Stimulated activated naive B cell treated with anti-CD40 and anti-IgM and Interleukin-4, amounts not matched to agents 10 μg/mL and 1 μg/mL and 100 μg/mL, for 72 hours (primary cell): ENCODE results near the gene ACSS2.

Experiments used
- ATAC-seq, 2 donors: fragments of 150-1000 bp; cut with Tn5 transposase; replicated peaks; 2 replicates each; pipeline ENCODE4 v1.10.0; 2021; ENCODE audit warnings: moderate library complexity in 1 of 2
- DNase-seq: peaks from one replicate; pipeline ENCODE4 v3.0.0; 2021
- H3K27ac Mint-ChIP-seq: one replicate; pipeline ENCODE4 v1.8.0; 2022; ENCODE audit warnings: mild to moderate bottlenecking, mixed read lengths
- H3K27me3 Mint-ChIP-seq, 2 donors: one replicate each; pipeline ENCODE4 v1.8.0; 2022; ENCODE audit warnings: mixed read lengths in 2 of 2
- H3K36me3 Mint-ChIP-seq, 2 donors: one replicate each; pipeline ENCODE4 v1.8.0; 2022; ENCODE audit warnings: mixed read lengths in 2 of 2, mild to moderate bottlenecking in 1 of 2
- H3K4me1 Mint-ChIP-seq, 2 donors: one replicate each; pipeline ENCODE4 v1.8.0; 2022; ENCODE audit warnings: mixed read lengths in 2 of 2, mild to moderate bottlenecking in 1 of 2
- H3K4me3 Mint-ChIP-seq, 2 donors: one replicate each; pipeline ENCODE4 v1.8.0; 2022; ENCODE audit warnings: mild to moderate bottlenecking in 2 of 2, mixed read lengths in 2 of 2, moderate library complexity in 1 of 2
- H3K9me3 Mint-ChIP-seq, 2 donors: one replicate each; pipeline ENCODE4 v1.8.0; 2022; ENCODE audit warnings: mixed read lengths in 2 of 2, mild to moderate bottlenecking in 1 of 2

Gene ACSS2

GRCh38 chr20:34941226-34941625 lies 64.8 kb downstream of the ACSS2 start:
- ATAC-seq = no peak
- Mint-ChIP-seq H3K4me3 (no peak overlapping the region), H3K36me3 (peaks cover 34 to 53% of the 10 kb centered on the region in 2 donors)

DNA sequence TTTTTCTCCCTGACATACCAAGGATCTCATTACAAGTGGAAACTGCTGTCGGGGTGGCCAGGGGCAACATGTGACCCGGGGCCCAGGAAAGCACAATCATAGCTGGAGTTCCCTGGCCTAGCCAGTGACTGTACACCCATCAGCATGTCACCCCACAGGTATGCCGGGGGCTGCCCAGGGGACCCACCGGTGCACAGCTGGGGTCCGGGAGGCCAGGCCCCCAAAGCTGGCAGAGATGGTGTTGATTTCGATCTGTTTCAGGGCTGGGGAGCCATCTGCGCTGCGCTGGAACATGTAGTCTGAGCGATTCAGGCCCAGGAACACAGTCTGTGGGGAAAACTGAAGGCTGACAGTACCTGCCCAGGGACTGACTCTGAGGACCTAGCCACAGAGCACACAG lies 65.9 kb downstream of the ACSS2 start:
- H3K4me3 Mint-ChIP-seq = no peak overlapping the region
- no peak for ATAC-seq
- H3K27me3 Mint-ChIP-seq = no peaks in the 10 kb centered on the region
- no peak overlapping the region for H3K27ac Mint-ChIP-seq
- peaks cover 3 to 8% of the 10 kb centered on the region in 2 donors for H3K4me1 Mint-ChIP-seq
- H3K36me3 Mint-ChIP-seq = peaks cover 33 to 52% of the 10 kb centered on the region in 2 donors
- DNase-seq = no peak
- H3K9me3 Mint-ChIP-seq = no peaks in the 10 kb centered on the region

More at GRCh38 chr20:34941226-34941625, 64.8 kb downstream of the ACSS2 start:
- Mint-ChIP-seq H3K9me3 (no peaks in the 10 kb centered on the region), H3K27me3 (no peaks in the 10 kb centered on the region), H3K27ac (no peak overlapping the region), H3K4me1 (peaks cover 3 to 8% of the 10 kb centered on the region in 2 donors)
- no peak for DNase-seq

DNA sequence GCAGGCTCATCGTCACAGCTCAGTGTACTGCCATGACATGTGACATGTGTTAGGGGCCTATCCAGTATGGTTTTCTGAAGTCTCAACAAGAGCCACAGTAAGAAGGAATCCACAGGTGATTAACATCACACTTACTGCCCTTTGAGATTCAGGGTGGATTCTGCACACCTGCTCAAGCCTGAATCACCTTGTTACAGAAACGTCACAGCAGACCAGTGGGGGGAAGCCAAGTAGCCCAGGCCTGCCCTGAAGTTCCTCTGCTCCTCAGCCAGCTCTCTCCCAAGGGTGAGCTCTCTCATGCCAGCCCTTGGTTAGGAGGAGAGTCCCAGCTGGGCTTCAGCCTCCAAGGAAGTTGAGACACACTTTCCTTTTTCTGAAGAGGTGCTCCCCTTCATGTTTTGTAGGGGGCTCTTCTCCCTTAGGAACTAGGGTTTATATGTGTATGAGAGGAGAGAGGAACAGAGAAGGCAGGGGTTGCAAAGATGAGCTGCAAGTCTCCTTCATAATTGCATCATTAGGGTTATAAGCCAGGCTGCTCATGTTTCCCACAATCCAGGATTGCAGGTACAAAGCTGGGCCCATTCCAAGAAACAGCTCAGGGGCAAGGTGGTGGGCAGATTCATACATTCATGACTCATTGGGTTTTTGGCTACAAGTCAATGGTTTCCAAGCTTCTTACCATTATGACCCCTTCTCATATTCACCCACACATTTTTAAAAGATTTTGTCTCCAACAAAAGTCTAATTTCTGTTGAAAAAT lies 67.6 kb downstream of the ACSS2 start:
- ATAC-seq = no peak
- Mint-ChIP-seq H3K9me3 (no peaks in the 10 kb centered on the region), H3K36me3 (peaks cover 28 to 42% of the 10 kb centered on the region in 2 donors), H3K27me3 (no peaks in the 10 kb centered on the region), H3K4me1 (no peaks in the 10 kb centered on the region), H3K27ac (no peak overlapping the region), H3K4me3 (no peak overlapping the region)
- DNase-seq = no peak

GRCh38 chr20:34945315-34946077 lies 69.1 kb downstream of the ACSS2 start:
- H3K4me1 Mint-ChIP-seq = no peaks in the 10 kb centered on the region
- no peak overlapping the region for H3K4me3 Mint-ChIP-seq
- ATAC-seq = no peak
- no peaks in the 10 kb centered on the region for H3K9me3 Mint-ChIP-seq
- no peak overlapping the region for H3K27ac Mint-ChIP-seq
- H3K27me3 Mint-ChIP-seq = no peaks in the 10 kb centered on the region
- peaks cover 37 to 51% of the 10 kb centered on the region in 2 donors for H3K36me3 Mint-ChIP-seq
- no peak for DNase-seq

GRCh38 chr20:34946661-34947060 lies 70.2 kb downstream of the ACSS2 start:
- DNase-seq (no peak), ATAC-seq (no peak)
- Mint-ChIP-seq H3K36me3 (peaks cover 33 to 43% of the 10 kb centered on the region in 2 donors), H3K9me3 (no peaks in the 10 kb centered on the region), H3K4me3 (no peak overlapping the region), H3K27me3 (no peaks in the 10 kb centered on the region), H3K4me1 (no peaks in the 10 kb centered on the region), H3K27ac (no peak overlapping the region)

DNA sequence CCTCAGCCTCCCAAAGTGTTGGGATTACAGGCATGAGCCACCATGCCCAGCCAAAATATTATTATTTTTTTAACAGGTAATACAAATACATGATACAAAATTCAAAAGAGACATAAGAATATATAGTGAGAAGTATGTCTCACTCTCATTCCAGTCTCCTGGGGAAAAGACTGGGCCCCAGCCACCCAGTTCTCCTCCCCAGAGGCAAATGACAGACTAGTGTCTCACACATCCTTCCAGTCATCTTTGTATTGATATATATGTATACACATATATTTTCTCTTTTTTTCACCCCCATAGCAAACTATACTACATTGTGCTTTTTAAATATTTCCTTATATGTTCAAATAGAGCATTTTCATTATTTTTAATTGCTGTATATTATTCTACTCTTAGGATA lies 70.9 kb downstream of the ACSS2 start:
- H3K4me3 Mint-ChIP-seq = no peak overlapping the region
- DNase-seq = no peak
- H3K36me3 Mint-ChIP-seq = peaks cover 31 to 37% of the 10 kb centered on the region in 2 donors
- H3K27ac Mint-ChIP-seq = no peak overlapping the region
- H3K4me1 Mint-ChIP-seq = no peaks in the 10 kb centered on the region
- H3K9me3 Mint-ChIP-seq = no peaks in the 10 kb centered on the region
- no peaks in the 10 kb centered on the region for H3K27me3 Mint-ChIP-seq
- ATAC-seq = no peak

- peaks cover 26 to 31% of the 10 kb centered on the region in 2 donors for H3K36me3 Mint-ChIP-seq
- no peak overlapping the region for H3K4me3 Mint-ChIP-seq
- H3K9me3 Mint-ChIP-seq = no peaks in the 10 kb centered on the region
- H3K27ac Mint-ChIP-seq = no peak overlapping the region
- ATAC-seq (no peak), DNase-seq (no peak)
- no peaks in the 10 kb centered on the region for H3K27me3 Mint-ChIP-seq
- no peaks in the 10 kb centered on the region for H3K4me1 Mint-ChIP-seq
These were observed 71.6 kb downstream of the ACSS2 start for GRCh38 chr20:34948030-34948429.

DNA sequence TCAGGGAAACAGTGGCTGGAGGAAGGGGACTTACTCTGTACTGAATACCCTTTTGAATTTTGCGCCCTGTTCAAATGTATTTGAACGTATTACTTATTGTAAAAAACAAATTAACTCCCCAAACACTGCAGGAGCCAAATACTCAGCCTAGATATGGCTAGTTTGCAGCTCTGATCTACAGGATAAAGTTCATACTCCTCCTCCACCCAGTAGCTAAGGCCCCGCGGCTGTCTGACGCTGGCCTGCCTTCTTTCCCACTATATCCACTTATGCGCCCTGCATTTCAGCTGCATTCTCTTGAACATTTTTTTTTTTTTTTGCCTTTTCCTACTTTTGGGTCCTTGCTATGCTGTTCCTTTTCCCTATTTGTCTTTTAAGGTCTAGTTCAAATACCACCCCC lies 72.7 kb downstream of the ACSS2 start:
- H3K4me3 Mint-ChIP-seq = no peak overlapping the region
- ATAC-seq (no peak), DNase-seq (no peak)
- H3K4me1 Mint-ChIP-seq = no peaks in the 10 kb centered on the region
- H3K27ac Mint-ChIP-seq = no peak overlapping the region
- H3K27me3 Mint-ChIP-seq = no peaks in the 10 kb centered on the region
- H3K36me3 Mint-ChIP-seq = peaks cover 19 to 24% of the 10 kb centered on the region in 2 donors
- no peaks in the 10 kb centered on the region for H3K9me3 Mint-ChIP-seq

- no peak for DNase-seq
- Mint-ChIP-seq H3K27me3 (no peaks in the 10 kb centered on the region), H3K27ac (no peak overlapping the region), H3K4me1 (peaks cover 12 to 19% of the 10 kb centered on the region in 2 donors), H3K36me3 (peaks cover 17 to 28% of the 10 kb centered on the region in 2 donors), H3K4me3 (no peak overlapping the region), H3K9me3 (no peaks in the 10 kb centered on the region)
- ATAC-seq = no peak
These were observed 74.8 kb downstream of the ACSS2 start for GRCh38 chr20:34951252-34951651.

GRCh38 chr20:34951652-34952051 lies 75.2 kb downstream of the ACSS2 start:
- Mint-ChIP-seq H3K4me3 (no peak overlapping the region), H3K4me1 (peaks cover 15 to 23% of the 10 kb centered on the region in 2 donors), H3K27ac (no peak overlapping the region), H3K27me3 (no peaks in the 10 kb centered on the region), H3K9me3 (no peaks in the 10 kb centered on the region), H3K36me3 (peaks cover 17 to 24% of the 10 kb centered on the region in 2 donors)
- ATAC-seq = no peak
- no peak for DNase-seq

GRCh38 chr20:34952671-34953070 lies 76.3 kb downstream of the ACSS2 start:
- H3K4me3 Mint-ChIP-seq = no peak overlapping the region
- H3K27me3 Mint-ChIP-seq = no peaks in the 10 kb centered on the region
- H3K4me1 Mint-ChIP-seq = peaks cover 15 to 23% of the 10 kb centered on the region in 2 donors
- H3K27ac Mint-ChIP-seq = peak overlapping the region; percentile 7
- DNase-seq = no peak
- no peaks in the 10 kb centered on the region for H3K9me3 Mint-ChIP-seq
- ATAC-seq = no peak
- peaks cover 17 to 23% of the 10 kb centered on the region in 2 donors for H3K36me3 Mint-ChIP-seq

DNA sequence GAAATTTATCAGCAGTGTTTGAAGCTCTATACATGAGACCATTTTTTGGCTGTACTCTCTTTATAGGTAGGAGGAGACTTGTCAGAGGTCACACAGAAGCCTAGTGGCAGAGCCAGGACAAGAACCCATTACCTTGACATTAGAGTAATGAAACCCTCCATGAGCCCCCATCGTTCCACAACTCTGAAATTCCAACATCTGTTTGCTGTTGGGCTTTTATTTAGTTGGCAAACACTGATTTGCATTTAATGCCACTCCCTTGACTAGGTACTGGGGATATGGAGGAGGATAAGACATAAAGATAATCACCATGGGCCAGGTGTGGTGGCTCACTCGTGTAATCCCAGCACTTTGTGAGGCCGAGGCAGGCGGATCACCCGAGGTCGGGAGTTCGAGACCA lies 77.5 kb downstream of the ACSS2 start:
- no peaks in the 10 kb centered on the region for H3K9me3 Mint-ChIP-seq
- no peaks in the 10 kb centered on the region for H3K27me3 Mint-ChIP-seq
- H3K36me3 Mint-ChIP-seq = peaks cover 17 to 23% of the 10 kb centered on the region in 2 donors
- DNase-seq = no peak
- no peak for ATAC-seq
- H3K27ac Mint-ChIP-seq = no peak overlapping the region
- H3K4me3 Mint-ChIP-seq = peak overlapping the region in 1 of 2 donors; percentile 93
- peaks cover 15 to 23% of the 10 kb centered on the region in 2 donors for H3K4me1 Mint-ChIP-seq

DNA sequence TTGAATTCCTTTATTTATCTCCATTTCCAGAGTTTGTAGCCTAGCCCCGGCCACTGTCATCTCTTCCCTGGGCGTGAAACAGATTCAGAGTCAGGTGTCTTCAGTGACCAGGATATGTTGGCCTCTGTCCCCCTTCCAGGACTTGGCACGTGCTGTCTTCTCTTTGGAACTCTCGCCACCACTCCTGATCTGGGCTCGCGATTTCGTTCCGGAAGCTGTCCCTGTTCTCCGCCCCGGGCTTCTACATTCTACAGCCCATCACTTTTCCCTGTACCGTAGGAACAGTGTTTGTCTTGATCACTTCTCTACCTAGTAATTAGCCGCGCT lies 78.5 kb downstream of the ACSS2 start:
- Mint-ChIP-seq H3K36me3 (peaks cover 9 to 15% of the 10 kb centered on the region in 2 donors), H3K9me3 (no peaks in the 10 kb centered on the region), H3K4me3 (peak overlapping the region; percentile 93 to 97), H3K27me3 (no peaks in the 10 kb centered on the region), H3K4me1 (peaks cover 15 to 23% of the 10 kb centered on the region in 2 donors), H3K27ac (peak overlapping the region; percentile 99)
- ATAC-seq (no peak), DNase-seq (no peak)

GRCh38 chr20:34955231-34956040 lies 79.0 kb downstream of the ACSS2 start, which contains the start of the genes GSS and MYH7B:
Gene GSS (minus strand): TSS chr20:34955806. CDS start chr20:34951852, 3,954 bp downstream.
Gene MYH7B (plus strand): TSS chr20:34955868. CDS start chr20:34978006, 22,138 bp downstream.
- Mint-ChIP-seq H3K9me3 (no peaks in the 10 kb centered on the region), H3K4me3 (peak within 1 kb of the TSS; percentile 93 to 97), H3K36me3 (peaks cover 6 to 10% of the 10 kb centered on the region in 2 donors), H3K27me3 (no peaks in the 10 kb centered on the region), H3K27ac (peak within 1 kb of the TSS; percentile 99), H3K4me1 (peaks cover 15 to 23% of the 10 kb centered on the region in 2 donors)
- DNase-seq (peak; percentile 94), ATAC-seq (peak; percentile 92 to 93)
